GM12865 (cell line): ENCODE data around the gene MDM4.

Source experiments
- DNase-seq: peaks from one replicate; pipeline ENCODE4 v3.0.0; 2010; ENCODE audit warnings: low read depth
- H3K4me3 ChIP-seq: 2 replicates; pipeline ENCODE4 v1.5.1; 2011; ENCODE audit warnings: mild to moderate bottlenecking, low read depth, low read length, control low read depth
- CTCF ChIP-seq: IDR thresholded peaks from 2 replicates; pipeline ENCODE4 v1.5.1; 2011; ENCODE audit warnings: low read length, control low read depth, low read depth, inconsistent platforms; ENCODE audit not compliant: insufficient read depth; ENCODE audit errors: missing control alignments

The MDM4 gene

GRCh38 chr1:204574016-204574864 is 58.0 kb downstream of the MDM4 start:
- peak; percentile 21 for DNase-seq
- no peak overlapping the region for H3K4me3 ChIP-seq
- TF ChIP-seq CTCF, result no peak

- H3K4me3 ChIP-seq, result no peak overlapping the region
- DNase-seq, result no peak
- TF ChIP-seq CTCF, result no peak
Measured at GRCh38 chr1:204574865-204575163, 58.6 kb downstream of the MDM4 start.

DNA sequence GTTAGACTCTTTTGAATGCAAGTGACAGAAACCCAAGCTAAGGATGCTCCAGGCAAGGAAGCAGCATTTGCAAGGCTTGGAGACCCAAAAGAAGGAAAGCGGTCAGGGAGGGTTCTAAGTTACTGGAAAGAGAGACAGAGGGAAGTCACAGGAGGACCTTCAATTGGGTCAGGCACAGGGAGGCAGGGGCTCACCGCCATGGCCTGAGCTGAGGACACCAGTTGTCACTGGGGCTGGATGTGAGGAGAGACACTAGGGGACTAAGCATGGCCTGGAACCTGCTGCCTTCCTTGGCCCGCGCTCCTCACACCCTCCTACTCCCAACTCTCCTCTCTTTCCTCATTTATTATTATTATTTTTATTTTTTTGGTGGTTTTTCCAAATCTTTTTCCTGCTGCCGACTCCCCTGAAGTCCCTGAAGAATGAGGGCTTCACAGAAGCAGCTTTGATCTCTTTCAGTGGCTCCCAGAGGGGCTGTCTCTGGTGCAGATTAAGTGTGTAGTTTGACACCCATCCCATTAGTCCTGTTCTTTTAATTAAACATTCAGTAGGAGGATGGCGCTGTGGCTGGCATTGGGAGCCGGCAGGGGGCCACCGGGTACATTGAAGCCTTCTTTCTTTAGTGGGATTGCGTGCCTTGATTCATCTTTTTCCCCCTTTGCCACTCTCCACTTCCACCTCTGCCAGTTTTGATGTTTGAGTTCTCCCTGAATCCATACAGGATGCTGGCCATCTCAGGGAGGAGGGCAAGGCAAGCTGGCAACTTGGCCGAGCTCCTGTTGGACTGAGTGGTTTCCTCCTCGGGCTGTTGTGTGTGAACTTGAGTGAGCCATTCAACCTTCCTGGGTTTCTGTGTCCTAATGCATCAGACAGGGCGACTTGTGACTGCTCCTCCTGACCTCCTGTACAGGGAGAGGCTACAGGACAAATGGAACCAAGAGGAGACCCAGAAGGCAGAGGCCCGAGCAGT is 59.3 kb downstream of the MDM4 start:
- DNase-seq, result no peak
- H3K4me3 ChIP-seq, result no peak overlapping the region
- no peak for TF ChIP-seq CTCF

GRCh38 chr1:204576422-204576821 is 60.2 kb downstream of the MDM4 start:
- no peak for DNase-seq
- no peak for TF ChIP-seq CTCF
- no peak overlapping the region for H3K4me3 ChIP-seq

- no peak for DNase-seq
- no peak overlapping the region for H3K4me3 ChIP-seq
- no peak for TF ChIP-seq CTCF
Measured at GRCh38 chr1:204577794-204578478, 61.7 kb downstream of the MDM4 start.

DNA sequence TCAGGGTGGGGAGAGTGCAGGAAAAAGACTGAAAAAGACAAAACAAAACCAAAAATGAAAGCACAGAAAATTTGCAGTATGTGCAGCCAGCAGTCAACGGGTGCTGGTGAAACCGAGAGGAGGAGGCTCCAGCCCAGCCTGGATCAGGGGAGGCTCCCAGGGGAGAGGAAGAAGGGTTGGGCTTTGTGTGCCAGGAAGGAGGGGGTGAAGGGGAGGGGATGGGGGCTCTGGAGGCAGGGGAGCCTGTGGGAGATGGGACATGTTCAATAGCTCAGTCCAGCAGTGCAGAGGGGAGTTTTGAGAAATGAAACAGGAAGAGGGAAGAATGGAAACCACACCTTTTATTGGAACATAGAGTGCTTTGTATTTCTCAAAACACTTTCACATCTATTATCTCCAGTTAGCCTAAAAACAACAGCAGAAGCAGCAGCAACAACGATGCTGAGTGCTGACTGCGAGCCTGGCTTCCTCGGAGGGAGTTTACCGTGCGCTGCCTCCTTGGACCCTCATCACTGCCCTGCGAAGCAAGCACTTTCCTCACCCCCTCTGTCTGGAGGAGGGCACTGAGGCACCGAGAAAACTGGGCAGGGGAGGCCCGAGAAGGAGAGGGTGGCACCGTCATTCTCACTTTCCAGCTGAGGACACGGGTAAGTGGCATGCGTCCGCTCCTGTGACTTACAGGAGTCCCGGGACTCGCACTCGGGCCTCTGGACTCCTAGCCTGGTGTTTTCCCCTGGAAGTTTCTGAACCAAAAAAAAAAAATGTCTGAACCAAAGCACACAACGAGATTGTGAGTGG is 62.9 kb downstream of the MDM4 start:
- TF ChIP-seq CTCF, result no peak
- H3K4me3 ChIP-seq, result peak overlapping the region; percentile 56

More for the DNA sequence above, 62.9 kb downstream of the MDM4 start:
- peak; percentile 81 for DNase-seq
